ENCODE measurements around the gene CD19. TPM values are rescaled to one million over a fixed set of nuclear protein-coding genes. Genes with fewer than 3 reads are reported as not detected.

CD19 gene
- total RNA-seq, 1 donor from 2014 or later = not detected

GRCh38 chr16:28898942-28899341, 32.8 kb upstream of the CD19 start:
- H3K27ac ChIP-seq (replicated peaks) = no peak overlapping the region

GRCh38 chr16:28899882-28900590, 31.7 kb upstream of the CD19 start:
- peaks cover 9% of the 10 kb centered on the region for H3K36me3 ChIP-seq
- no peak for DNase-seq
- no peaks in the 10 kb centered on the region for H3K9me3 ChIP-seq (replicated peaks)
- no peak overlapping the region for H3K27ac ChIP-seq (replicated peaks)
- intact Hi-C loops (cut with micrococcal nuclease) = no loop called here
- no peak for TF ChIP-seq CTCF (IDR thresholded peaks at IDR 0.05; ENCODE audit: borderline replicate concordance)
- H3K4me1 ChIP-seq = no peaks in the 10 kb centered on the region
- H3K27me3 ChIP-seq (ENCODE audit: low read depth) = no peaks in the 10 kb centered on the region
- no peak overlapping the region for H3K4me3 ChIP-seq

More at GRCh38 chr16:28898942-28899341, 32.8 kb upstream of the CD19 start:
- Histone ChIP-seq H3K4me1 (no peaks in the 10 kb centered on the region), H3K4me3 (no peak overlapping the region), H3K36me3 (no peaks in the 10 kb centered on the region), H3K27me3 (ENCODE audit: low read depth) (no peaks in the 10 kb centered on the region), H3K9me3 (replicated peaks) (no peaks in the 10 kb centered on the region)
- DNase-seq = no peak
- TF ChIP-seq CTCF (IDR thresholded peaks at IDR 0.05; ENCODE audit: borderline replicate concordance) = no peak
- intact Hi-C loops (cut with micrococcal nuclease) = no loop called here

DNA sequence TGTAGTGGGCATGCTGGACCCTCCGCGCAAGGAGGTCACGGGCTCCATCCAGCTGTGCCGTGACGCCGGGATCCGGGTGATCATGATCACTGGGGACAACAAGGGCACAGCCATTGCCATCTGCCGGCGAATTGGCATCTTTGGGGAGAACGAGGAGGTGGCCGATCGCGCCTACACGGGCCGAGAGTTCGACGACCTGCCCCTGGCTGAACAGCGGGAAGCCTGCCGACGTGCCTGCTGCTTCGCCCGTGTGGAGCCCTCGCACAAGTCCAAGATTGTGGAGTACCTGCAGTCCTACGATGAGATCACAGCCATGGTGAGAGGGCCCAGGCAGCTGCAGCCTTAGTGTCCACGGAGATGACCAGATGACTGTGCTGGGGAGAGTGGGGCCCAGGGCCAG, 31.2 kb upstream of the CD19 start:
- Histone ChIP-seq H3K27ac (replicated peaks) (no peak overlapping the region), H3K27me3 (ENCODE audit: low read depth) (no peaks in the 10 kb centered on the region)
- no peak for DNase-seq

DNA sequence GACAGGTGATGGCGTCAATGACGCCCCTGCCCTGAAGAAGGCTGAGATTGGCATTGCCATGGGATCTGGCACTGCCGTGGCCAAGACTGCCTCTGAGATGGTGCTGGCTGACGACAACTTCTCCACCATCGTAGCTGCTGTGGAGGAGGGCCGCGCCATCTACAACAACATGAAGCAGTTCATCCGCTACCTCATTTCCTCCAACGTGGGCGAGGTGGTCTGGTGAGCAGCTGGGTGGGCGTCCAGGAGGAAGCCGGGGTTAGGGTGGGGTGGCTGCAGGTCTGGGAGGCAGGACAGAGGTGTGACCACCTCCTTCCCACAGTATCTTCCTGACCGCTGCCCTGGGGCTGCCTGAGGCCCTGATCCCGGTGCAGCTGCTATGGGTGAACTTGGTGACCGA, 29.9 kb upstream of the CD19 start:
- H3K9me3 ChIP-seq (replicated peaks) = no peaks in the 10 kb centered on the region
- H3K4me1 ChIP-seq = no peaks in the 10 kb centered on the region
- intact Hi-C loops (cut with micrococcal nuclease) = no loop called here
- H3K27ac ChIP-seq (replicated peaks) = no peak overlapping the region
- H3K27me3 ChIP-seq (ENCODE audit: low read depth) = no peaks in the 10 kb centered on the region
- DNase-seq = no peak
- no peak overlapping the region for H3K4me3 ChIP-seq
- peaks cover 25% of the 10 kb centered on the region for H3K36me3 ChIP-seq
- TF ChIP-seq CTCF (IDR thresholded peaks at IDR 0.05; ENCODE audit: borderline replicate concordance) = no peak

More for the DNA sequence above, 31.2 kb upstream of the CD19 start:
- H3K4me1 ChIP-seq = no peaks in the 10 kb centered on the region
- intact Hi-C loops (cut with micrococcal nuclease) = no loop called here
- peaks cover 14% of the 10 kb centered on the region for H3K36me3 ChIP-seq
- no peak for TF ChIP-seq CTCF (IDR thresholded peaks at IDR 0.05; ENCODE audit: borderline replicate concordance)
- no peaks in the 10 kb centered on the region for H3K9me3 ChIP-seq (replicated peaks)
- H3K4me3 ChIP-seq = no peak overlapping the region

DNA sequence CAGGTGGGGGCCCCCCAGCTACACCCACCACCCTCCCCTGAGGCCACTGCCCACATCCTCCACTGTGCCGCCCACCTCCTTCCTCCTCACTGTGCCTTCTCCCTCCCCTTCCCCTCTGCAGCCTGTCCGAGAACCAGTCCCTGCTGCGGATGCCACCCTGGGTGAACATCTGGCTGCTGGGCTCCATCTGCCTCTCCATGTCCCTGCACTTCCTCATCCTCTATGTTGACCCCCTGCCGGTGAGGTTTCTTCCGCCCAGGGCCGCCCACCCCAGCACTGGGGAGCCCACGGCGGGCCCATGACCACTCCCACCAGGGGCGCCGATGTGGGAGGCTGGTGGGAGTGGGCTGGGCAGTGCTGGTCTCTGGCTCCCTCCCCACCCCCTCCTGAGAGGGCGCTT, 28.9 kb upstream of the CD19 start:
- no peak overlapping the region for H3K4me3 ChIP-seq
- TF ChIP-seq CTCF (IDR thresholded peaks at IDR 0.05; ENCODE audit: borderline replicate concordance) = no peak
- no peak for DNase-seq
- no peaks in the 10 kb centered on the region for H3K27me3 ChIP-seq (ENCODE audit: low read depth)
- peaks cover 35% of the 10 kb centered on the region for H3K36me3 ChIP-seq
- H3K9me3 ChIP-seq (replicated peaks) = no peaks in the 10 kb centered on the region
- H3K27ac ChIP-seq (replicated peaks) = no peak overlapping the region
- intact Hi-C loops (cut with micrococcal nuclease) = no loop called here
- no peaks in the 10 kb centered on the region for H3K4me1 ChIP-seq
